ENCODE measurements around the gene SEMA4G.
A peak's percentile ranks its signal among the peaks of the same experiment; 100 is the strongest.

SEMA4G gene

GRCh38 chr10:100993986-100994708 is 24.8 kb downstream of the SEMA4G start:
- Mint-ChIP-seq H3K27ac (peak overlapping the region; percentile 2), H3K4me1 (ENCODE audit: low read depth) (peaks cover 39% of the 10 kb centered on the region), H3K27me3 (no peaks in the 10 kb centered on the region), H3K36me3 (peaks cover 11% of the 10 kb centered on the region), H3K9me3 (ENCODE audit: low read depth) (no peaks in the 10 kb centered on the region), H3K4me3 (no peak overlapping the region)

DNA sequence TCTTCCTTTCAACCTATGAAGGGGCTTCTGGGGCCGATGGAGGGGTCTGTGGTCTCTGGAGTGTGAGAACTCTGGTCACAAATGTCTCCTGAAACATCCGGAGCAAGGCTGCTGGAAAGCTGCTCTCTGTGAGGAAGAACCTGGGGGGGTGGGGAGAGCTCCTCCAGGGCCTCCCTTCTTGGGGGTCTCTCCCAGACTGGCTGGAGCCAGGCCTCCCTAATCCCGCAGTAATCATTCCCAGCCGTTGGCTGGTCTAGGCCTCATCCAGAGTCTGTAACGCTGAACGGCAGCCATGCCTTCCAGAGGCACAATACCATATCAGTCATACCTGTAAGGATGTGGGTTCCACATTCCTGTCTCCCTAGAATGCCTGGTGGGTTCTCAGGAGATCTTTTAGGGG is 25.9 kb downstream of the SEMA4G start:
- no peak overlapping the region for H3K4me3 Mint-ChIP-seq
- H3K27me3 Mint-ChIP-seq, result no peaks in the 10 kb centered on the region
- H3K9me3 Mint-ChIP-seq (ENCODE audit: low read depth), result no peaks in the 10 kb centered on the region

DNA sequence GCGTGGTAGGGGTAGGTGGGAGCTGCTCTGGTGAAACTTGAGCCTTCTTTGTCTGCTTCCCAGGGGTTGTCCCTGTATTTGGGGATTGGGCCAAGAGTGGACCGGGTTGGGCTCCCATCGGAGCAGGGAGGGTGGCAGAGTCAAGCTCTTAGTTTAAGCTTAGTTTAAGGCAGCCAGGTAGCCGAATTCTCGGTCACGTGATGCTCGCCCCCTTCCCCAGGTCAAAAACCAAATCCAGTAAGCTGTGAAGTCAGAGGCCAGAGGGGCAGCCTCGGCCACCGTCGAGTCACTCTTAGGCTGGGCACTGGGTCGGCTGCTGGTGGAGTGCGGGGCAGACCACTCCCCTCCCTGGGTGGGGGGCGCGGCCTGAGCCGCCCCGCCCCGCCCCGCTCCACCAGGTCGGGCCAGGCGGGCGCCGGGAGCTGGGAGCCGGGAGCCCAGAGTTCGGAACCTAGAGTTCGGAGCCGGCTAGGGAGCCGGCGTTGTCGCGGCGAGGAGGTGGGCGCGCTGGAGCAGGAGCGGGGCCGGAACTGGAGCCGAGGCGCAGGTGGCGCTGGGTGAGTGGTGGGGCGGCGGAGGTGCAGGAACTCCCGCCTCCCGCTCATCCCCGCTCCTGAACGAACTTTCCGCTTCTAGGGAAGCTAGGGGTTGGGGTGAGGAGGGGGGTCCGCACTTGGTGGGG is 27.5 kb downstream of the SEMA4G start:
- no peaks in the 10 kb centered on the region for H3K27me3 Mint-ChIP-seq
- H3K4me1 Mint-ChIP-seq (ENCODE audit: low read depth), result peaks cover 24% of the 10 kb centered on the region
- H3K4me3 Mint-ChIP-seq, result peak overlapping the region; percentile 95
- H3K27ac Mint-ChIP-seq, result peak overlapping the region; percentile 86
- H3K36me3 Mint-ChIP-seq, result no peaks in the 10 kb centered on the region
- H3K9me3 Mint-ChIP-seq (ENCODE audit: low read depth), result no peaks in the 10 kb centered on the region

More for the DNA sequence above, 25.9 kb downstream of the SEMA4G start:
- peak overlapping the region; percentile 41 for H3K27ac Mint-ChIP-seq
- H3K36me3 Mint-ChIP-seq, result peaks cover 11% of the 10 kb centered on the region
- peaks cover 31% of the 10 kb centered on the region for H3K4me1 Mint-ChIP-seq (ENCODE audit: low read depth)

DNA sequence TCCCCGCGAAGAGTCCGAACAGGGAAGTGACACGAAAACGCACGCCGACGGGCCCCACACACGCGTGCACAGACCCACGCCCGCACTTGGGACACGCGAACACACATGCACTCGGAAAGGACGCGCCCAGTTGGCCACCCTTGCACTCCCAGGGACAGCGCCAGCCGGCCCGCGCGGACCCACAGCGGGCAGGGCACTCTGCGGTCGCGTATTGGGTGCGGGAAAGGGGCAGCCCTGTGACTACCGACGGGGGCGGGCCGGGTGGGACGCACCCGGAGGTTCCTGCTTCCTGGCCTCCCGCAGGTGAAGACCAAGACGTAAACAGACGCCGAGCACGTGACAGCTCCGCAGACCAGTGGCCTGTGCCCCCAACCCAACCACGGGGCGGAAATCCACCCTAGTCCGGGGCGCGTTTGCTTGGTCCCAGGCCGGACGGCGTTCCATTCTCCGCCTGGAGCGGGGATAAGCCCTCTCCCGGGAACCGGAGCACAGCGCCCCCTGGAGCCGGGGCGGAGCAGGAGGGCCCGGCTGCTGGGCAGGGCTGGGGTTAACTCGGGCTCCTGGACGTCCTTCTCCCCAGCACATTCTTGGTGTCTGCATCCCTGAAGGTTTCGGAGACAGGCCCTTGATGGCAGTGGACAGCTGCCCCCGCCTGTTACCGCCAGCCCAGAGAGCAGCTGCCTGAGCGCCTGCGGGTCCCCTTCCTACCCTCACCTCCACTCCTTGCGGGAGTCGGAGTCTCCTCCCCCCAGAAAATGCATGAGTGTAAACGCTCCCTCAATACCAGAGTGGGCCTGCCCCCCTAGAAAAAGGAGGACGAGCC is 28.3 kb downstream of the SEMA4G start:
- H3K27me3 Mint-ChIP-seq, result no peaks in the 10 kb centered on the region
- peaks cover 24% of the 10 kb centered on the region for H3K4me1 Mint-ChIP-seq (ENCODE audit: low read depth)
- no peaks in the 10 kb centered on the region for H3K9me3 Mint-ChIP-seq (ENCODE audit: low read depth)
- peak overlapping the region; percentile 95 for H3K4me3 Mint-ChIP-seq
- no peaks in the 10 kb centered on the region for H3K36me3 Mint-ChIP-seq
- H3K27ac Mint-ChIP-seq, result peak overlapping the region; percentile 96

- Mint-ChIP-seq H3K4me3 (peak overlapping the region; percentile 95), H3K9me3 (ENCODE audit: low read depth) (no peaks in the 10 kb centered on the region), H3K27ac (peak overlapping the region; percentile 96), H3K36me3 (no peaks in the 10 kb centered on the region), H3K4me1 (ENCODE audit: low read depth) (peaks cover 24% of the 10 kb centered on the region), H3K27me3 (no peaks in the 10 kb centered on the region)
Measured at GRCh38 chr10:100998183-100998990, 29.1 kb downstream of the SEMA4G start.

- H3K27ac Mint-ChIP-seq, result peak overlapping the region; percentile 96
- H3K36me3 Mint-ChIP-seq, result no peaks in the 10 kb centered on the region
- peaks cover 24% of the 10 kb centered on the region for H3K4me1 Mint-ChIP-seq (ENCODE audit: low read depth)
- H3K27me3 Mint-ChIP-seq, result no peaks in the 10 kb centered on the region
- peak overlapping the region; percentile 95 for H3K4me3 Mint-ChIP-seq
- no peaks in the 10 kb centered on the region for H3K9me3 Mint-ChIP-seq (ENCODE audit: low read depth)
Measured at GRCh38 chr10:100998991-100999741, 29.9 kb downstream of the SEMA4G start.

GRCh38 chr10:100999742-101000126 is 30.4 kb downstream of the SEMA4G start, which contains the start of gene LZTS2:
Gene LZTS2, plus strand, starts transcription at chr10:100999808. Its CDS starts 2,731 bp downstream, at chr10:101002539.
- no peaks in the 10 kb centered on the region for H3K27me3 Mint-ChIP-seq
- H3K4me3 Mint-ChIP-seq, result peak within 1 kb of the TSS; percentile 95
- peaks cover 24% of the 10 kb centered on the region for H3K4me1 Mint-ChIP-seq (ENCODE audit: low read depth)
- H3K9me3 Mint-ChIP-seq (ENCODE audit: low read depth), result no peaks in the 10 kb centered on the region
- no peaks in the 10 kb centered on the region for H3K36me3 Mint-ChIP-seq
- peak within 1 kb of the TSS; percentile 96 for H3K27ac Mint-ChIP-seq

DNA sequence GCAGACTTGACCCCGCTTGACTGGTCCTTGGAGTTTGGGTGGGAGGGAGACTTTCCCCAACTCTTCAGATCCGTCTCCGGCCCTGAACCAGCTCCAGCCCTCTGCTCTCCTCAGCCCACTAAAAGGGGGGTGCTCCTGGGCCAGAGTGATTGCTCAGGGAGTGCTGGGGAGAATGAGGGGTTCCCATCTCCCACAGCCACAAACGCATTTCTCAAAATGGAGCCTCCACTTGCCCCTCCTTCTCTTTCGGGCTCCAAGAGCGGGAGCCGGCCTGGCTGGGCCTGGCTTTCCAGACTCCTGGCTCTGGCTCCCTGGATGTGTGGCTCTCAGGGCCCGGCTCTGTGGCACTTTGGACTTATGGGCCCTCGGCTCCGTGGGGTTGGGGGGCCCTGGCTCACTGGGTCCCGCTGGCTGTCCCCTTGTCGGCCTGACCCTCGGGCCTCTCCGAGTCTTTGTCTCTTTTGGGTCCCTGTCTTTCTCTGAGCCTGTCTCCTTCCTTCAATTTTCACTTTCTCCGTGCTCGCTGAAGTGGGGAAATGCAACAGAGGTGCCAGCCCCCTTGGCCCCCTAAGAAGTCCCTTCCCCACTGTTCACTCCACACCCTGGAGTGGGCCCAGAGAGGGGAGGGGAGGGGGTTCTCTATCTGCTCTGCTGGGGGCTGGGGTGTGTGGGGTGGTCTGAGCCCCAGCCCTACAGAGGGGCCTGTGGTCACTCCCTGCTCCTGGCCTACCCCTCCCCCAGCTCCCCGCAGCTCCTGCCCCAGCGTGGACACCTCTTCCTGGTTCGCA is 31.0 kb downstream of the SEMA4G start:
- Mint-ChIP-seq H3K27ac (peak overlapping the region; percentile 50), H3K4me3 (peak overlapping the region; percentile 84), H3K4me1 (ENCODE audit: low read depth) (peaks cover 24% of the 10 kb centered on the region), H3K36me3 (no peaks in the 10 kb centered on the region), H3K27me3 (no peaks in the 10 kb centered on the region), H3K9me3 (ENCODE audit: low read depth) (no peaks in the 10 kb centered on the region)

GRCh38 chr10:101000915-101001658 is 31.8 kb downstream of the SEMA4G start:
- H3K36me3 Mint-ChIP-seq, result no peaks in the 10 kb centered on the region
- peak overlapping the region; percentile 84 for H3K4me3 Mint-ChIP-seq
- H3K27ac Mint-ChIP-seq, result peak overlapping the region; percentile 73
- H3K27me3 Mint-ChIP-seq, result no peaks in the 10 kb centered on the region
- H3K4me1 Mint-ChIP-seq (ENCODE audit: low read depth), result peaks cover 21% of the 10 kb centered on the region
- H3K9me3 Mint-ChIP-seq (ENCODE audit: low read depth), result no peaks in the 10 kb centered on the region

DNA sequence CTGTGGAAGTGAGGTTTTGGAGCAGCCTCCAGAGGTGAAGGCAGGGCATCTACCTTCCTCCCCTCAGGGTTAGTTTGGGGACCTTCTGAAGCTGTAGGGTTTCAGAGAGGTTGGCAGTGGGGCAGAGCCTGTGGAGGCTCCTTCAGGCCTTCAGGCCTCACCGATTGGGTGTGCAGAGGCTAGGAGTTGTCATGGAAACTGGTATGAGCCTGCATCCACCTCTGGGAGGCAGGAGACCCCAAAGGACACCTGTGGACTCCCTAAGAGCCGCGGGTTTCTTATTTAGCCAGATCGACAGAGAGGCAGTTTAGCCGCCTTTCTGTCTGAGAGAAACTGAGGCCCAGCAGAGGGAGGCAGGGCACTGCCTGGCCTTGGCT is 32.3 kb downstream of the SEMA4G start:
- Mint-ChIP-seq H3K4me1 (ENCODE audit: low read depth) (peaks cover 15% of the 10 kb centered on the region), H3K4me3 (no peak overlapping the region), H3K27me3 (no peaks in the 10 kb centered on the region), H3K36me3 (no peaks in the 10 kb centered on the region), H3K9me3 (ENCODE audit: low read depth) (no peaks in the 10 kb centered on the region), H3K27ac (no peak overlapping the region)

- Mint-ChIP-seq H3K9me3 (ENCODE audit: low read depth) (no peaks in the 10 kb centered on the region), H3K27me3 (no peaks in the 10 kb centered on the region), H3K36me3 (no peaks in the 10 kb centered on the region), H3K4me1 (ENCODE audit: low read depth) (peaks cover 15% of the 10 kb centered on the region), H3K27ac (no peak overlapping the region), H3K4me3 (no peak overlapping the region)
Measured at GRCh38 chr10:101002456-101002855, 33.2 kb downstream of the SEMA4G start.

DNA sequence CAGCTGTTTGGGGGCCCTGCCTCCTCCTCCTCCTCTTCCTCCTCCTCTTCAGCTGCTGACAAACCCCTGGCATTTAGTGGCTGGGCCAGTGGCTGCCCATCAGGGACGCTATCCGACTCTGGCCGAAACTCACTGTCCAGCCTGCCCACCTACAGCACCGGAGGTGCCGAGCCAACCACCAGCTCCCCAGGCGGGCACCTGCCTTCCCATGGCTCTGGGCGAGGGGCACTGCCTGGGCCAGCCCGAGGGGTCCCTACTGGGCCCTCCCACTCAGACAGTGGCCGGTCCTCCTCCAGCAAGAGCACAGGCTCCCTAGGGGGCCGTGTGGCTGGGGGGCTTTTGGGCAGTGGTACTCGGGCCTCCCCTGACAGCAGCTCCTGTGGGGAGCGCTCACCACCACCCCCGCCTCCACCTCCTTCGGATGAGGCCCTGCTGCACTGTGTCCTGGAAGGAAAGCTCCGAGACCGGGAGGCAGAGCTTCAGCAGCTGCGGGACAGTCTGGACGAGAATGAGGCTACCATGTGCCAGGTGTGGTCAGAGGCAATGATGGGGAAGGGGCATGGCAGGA is 34.4 kb downstream of the SEMA4G start:
- Mint-ChIP-seq H3K9me3 (ENCODE audit: low read depth) (no peaks in the 10 kb centered on the region), H3K4me1 (ENCODE audit: low read depth) (peaks cover 6% of the 10 kb centered on the region), H3K27ac (no peak overlapping the region), H3K36me3 (no peaks in the 10 kb centered on the region), H3K4me3 (no peak overlapping the region), H3K27me3 (no peaks in the 10 kb centered on the region)
